Right lung (tissue), 5 donors: ENCODE results near the gene MLLT6. TPM values are rescaled to one million over a fixed set of nuclear protein-coding genes. Genes with fewer than 3 reads are reported as not detected.

ENCODE experiments used
- DNase-seq, 2 donors: peaks; one replicate each; pipeline ENCODE4 v3.0.0-alpha.2; 2013
- polyA plus RNA-seq, 5 donors: library from polyadenylated mRNA; unstranded; fragments of 120-200 nt; gene quantifications; one replicate each; pipeline versions ENCODE4 v1.2.1 to v1.2.3, GENCODE V29; 2013; ENCODE audit warnings: inconsistent platforms in 1 of 5, low replicate concordance in 1 of 5; ENCODE audit not compliant: insufficient read length in 5 of 5, insufficient read depth in 1 of 5

Gene MLLT6
- polyA plus RNA-seq, 5 donors, result 88.4 to 127 (median 112) TPM

- no peak for DNase-seq
These were observed 30.9 kb upstream of the MLLT6 start for GRCh38 chr17:38674014-38674748.

DNA sequence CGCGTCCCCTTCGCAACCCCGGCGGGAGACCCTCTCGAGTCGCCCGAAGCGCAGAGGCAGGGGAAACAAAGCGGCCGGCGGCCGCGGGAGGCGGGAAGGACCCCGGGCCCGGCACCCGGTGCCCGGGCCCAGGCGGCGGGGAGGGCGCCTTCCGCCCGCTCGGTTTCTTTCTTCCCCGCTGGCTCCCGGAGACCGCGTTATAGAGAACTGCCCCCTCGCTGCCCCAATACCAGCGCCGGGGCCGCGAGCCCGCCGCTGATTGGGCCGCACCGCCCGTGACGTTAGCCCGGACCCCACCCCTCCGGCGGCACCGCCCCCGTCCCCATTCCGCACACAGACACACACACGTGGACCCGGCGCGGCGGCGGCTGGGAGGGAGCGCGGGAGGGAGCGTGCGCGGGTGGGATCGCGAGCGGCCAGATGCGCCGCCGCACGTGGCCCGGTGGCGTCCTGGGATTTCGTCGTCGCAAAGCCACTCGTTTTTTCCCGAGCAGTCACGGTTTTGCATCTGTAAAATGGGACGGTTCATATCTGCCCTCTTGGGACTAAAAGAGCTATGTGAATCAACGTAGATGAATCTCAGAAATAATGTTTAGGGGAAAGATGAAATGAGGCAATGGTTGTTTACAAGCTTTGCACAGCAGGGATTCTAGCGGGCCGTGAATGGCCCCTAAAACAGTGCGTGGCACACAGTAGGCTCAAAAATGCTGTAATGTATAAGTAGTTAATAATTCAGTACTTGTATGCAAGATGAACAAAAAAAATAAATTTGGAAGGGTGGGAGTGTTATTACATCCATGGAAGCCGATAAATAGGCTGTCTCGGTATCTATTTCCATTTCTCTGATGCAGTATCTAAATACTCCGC lies 30.1 kb upstream of the MLLT6 start, which contains the start of gene EPOP:
Gene EPOP, minus strand, starts transcription at position 209 of the 867 bp plus-strand sequence. CDS start 462 bp downstream, outside the sequence.
- DNase-seq, result peak; percentile 73 to 82

GRCh38 chr17:38676706-38677504 lies 28.2 kb upstream of the MLLT6 start:
- peak; percentile 67 to 80 for DNase-seq

GRCh38 chr17:38677819-38678218 lies 27.3 kb upstream of the MLLT6 start:
- DNase-seq, result no peak

DNA sequence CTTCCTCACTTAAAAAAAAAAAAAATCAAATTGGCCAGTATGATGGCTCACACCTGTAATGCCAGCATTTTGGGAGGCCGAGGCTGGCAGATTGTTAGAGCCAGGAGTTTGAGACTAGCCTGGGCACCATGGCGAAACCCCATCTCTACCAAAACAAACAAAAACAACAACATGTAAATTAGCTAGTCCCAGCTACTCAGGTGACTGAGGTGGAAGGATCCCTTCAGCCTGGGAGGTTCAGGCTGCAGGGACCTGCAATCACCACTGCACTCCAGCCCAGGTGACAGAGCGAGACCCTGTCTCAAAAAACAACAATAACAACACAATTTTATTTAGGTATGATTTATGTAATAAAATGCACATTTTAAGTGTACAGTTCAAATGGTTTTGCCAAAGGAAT lies 24.0 kb upstream of the MLLT6 start:
- no peak for DNase-seq

- DNase-seq, result no peak
These were observed 19.6 kb upstream of the MLLT6 start for GRCh38 chr17:38685491-38685890.

DNA sequence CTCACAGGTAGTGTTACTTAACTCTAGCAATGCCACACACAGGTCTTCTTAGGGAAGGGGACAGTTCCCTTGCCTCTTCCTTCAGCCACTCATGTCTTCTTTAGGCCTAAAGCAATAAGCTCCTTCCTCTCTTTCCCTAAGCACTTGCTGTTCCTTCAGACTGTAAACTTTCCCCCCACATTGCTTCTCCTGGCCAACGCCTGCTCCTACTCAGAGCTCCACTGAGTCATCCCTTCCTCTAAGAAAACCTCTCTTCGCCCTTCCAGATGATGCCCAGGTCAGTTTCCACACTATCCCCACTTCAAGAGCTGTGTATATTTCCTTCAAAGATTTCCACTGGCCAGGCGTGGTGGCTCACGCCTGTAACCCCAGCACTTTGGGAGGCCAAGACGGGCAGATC lies 17.8 kb upstream of the MLLT6 start:
- DNase-seq, result no peak

DNA sequence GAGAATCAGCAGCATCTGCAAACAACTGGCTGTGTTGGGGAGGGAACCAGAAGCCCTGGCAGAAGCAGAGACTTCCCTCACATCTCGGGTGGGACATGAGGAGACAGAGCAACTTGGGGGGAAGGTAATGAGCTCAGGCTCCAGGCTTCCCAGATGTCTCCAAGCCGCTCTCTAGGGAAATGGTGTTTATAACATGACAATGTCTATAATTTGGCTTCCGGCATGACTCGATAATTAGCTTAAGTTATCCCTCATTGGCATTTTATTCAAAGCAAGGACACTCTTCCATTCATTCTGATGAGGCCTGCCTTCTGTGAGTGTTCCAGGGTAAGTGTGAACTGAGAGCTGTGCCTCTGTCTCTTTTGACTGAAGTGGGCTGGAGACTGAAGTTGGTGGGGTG lies 14.7 kb upstream of the MLLT6 start:
- no peak for DNase-seq

GRCh38 chr17:38691154-38691553 lies 13.9 kb upstream of the MLLT6 start:
- no peak for DNase-seq

DNA sequence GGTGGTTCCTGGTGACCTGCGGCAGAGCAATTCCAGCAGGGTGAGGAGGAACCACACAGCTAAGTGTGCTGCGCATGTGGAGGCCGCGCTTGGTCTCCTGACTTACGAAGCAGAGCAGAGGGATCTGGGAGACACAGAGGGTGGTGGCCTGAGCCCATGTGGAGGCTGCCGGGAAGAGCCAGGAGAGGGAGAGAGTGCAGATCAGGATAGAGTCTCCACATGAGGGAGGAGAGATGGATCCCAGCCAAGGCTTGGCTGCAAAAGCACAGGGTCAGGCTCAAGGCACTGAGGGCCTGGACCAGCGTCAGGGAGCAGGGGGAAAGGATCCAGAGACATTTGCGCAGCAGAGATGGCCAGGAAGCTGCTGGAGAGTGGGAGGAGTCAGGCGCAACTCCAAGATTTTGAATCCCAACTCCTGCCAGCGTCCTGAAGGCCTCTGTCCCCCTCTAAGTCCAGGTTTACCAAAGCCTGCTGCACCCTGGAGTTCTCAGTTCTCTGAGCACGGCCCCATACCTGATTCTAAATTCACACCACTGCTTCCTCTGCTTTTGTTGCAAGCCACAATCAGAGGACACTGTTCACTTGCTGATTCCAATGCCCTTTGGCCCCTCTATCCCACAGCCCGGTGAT lies 11.3 kb upstream of the MLLT6 start:
- DNase-seq, result peak; percentile 92 to 94

- DNase-seq, result no peak
These were observed 7.8 kb upstream of the MLLT6 start for GRCh38 chr17:38697061-38697820.

- no peak for DNase-seq
These were observed 6.3 kb upstream of the MLLT6 start for GRCh38 chr17:38698760-38699159.

DNA sequence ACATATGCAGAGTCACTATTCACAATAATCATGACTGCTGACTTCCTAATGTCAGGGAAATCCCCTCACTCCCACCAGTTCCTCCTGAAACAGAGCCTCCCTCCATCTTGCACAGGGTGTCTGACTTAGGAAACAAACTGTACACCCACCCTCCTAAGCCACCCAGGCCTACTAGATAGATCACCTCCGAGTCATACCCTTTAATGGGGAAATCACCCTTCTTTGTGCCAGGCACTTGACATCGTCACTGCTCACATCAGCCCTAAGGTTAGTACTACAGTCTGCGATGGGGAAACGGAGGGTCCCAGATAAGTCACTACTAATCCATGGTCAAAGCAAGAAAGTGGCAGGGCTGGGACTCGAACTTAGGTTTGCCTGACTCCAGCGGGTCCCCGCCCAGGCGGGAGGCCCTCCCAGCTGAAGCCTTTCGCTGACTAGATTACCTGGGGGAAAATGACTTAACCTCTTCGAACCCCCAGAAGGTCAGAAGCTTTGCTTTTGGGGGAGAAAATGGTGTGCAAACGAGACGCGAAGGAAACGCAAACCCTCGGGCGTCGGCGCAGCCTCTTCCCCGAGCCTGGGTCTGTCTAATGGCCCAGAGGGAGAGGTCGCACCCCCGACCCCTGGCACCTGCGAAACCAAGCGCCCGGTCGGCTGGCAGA lies 3.4 kb upstream of the MLLT6 start:
- DNase-seq, result peak in 1 of 2 donors; percentile 59

- peak; percentile 86 to 87 for DNase-seq
These were observed 2.7 kb upstream of the MLLT6 start for GRCh38 chr17:38702166-38702915.

DNA sequence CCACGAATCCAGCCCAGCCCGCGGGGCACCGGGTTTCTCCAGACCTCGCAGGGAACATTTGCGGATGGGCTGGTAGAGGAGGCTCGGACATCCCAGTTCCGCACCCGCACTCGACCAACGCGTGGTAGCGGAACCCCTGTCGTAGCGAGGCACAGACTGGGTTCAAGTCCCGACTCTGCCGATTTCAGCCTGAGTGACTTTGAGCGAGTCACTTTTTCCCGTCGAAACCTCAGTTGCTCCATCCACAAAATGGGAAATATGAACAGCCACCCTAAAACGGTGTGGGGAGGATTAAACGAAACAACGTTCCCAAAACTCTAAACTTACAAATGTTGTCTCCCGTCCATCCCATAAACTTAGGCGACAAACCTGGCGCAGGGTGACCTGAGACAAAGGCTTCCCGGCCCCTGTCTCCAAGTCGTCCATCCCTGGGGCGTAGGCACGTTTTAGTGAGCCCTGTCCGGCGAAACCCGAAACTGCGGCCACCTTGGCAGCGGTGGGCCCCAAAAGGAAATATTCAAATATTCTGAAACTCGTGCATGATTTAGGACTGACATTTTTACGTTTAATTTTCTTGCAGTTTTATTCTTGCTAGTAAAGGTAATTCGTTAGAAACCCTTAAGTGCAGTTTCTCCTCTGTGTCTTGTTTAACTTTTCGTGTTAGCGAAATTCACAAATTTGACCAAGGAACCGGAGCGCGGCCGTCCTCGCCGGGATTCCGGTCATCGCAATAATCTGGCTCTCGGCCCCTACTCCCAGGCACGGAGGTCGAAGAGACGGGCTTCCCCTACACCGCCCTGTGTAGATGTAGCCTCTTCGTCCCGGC lies 1.9 kb upstream of the MLLT6 start:
- no peak for DNase-seq

- DNase-seq, result peak; percentile 79 to 81
These were observed 1.1 kb upstream of the MLLT6 start for GRCh38 chr17:38703742-38704605.

- no peak for DNase-seq
These were observed 390 bp downstream of the MLLT6 start for GRCh38 chr17:38705523-38705802.
